GM18519 (cell line): ENCODE data around the gene NDC1.
A peak's percentile ranks its signal among the peaks of the same experiment; 100 is the strongest.
"Not testable (repeated sequence)": the region's sequence is repeated elsewhere in the genome, so short reads cannot be mapped to it uniquely, and the experiment has no call there.

ENCODE experiments used
- ATAC-seq: cut with Tn5 transposase; IDR thresholded peaks from one replicate; pipeline ENCODE4 v1.9.1; 2021; ENCODE audit warnings: mild to moderate bottlenecking, moderate library complexity; ENCODE audit not compliant: unreplicated experiment, low FRiP score

NDC1 gene

GRCh38 chr1:53769184-53769583, 68.9 kb downstream of the NDC1 start:
- ATAC-seq, result no peak

- ATAC-seq, result no peak
Measured at GRCh38 chr1:53766831-53767405, 71.2 kb downstream of the NDC1 start.

GRCh38 chr1:53766194-53766742, 71.8 kb downstream of the NDC1 start:
- ATAC-seq, result no peak

- ATAC-seq, result no peak
Measured at GRCh38 chr1:53765657-53766056, 72.4 kb downstream of the NDC1 start.

GRCh38 chr1:53763911-53764310, 74.2 kb downstream of the NDC1 start:
- no peak for ATAC-seq

- no peak for ATAC-seq
Measured at GRCh38 chr1:53763461-53763860, 74.6 kb downstream of the NDC1 start.

GRCh38 chr1:53760497-53760896, 77.6 kb downstream of the NDC1 start:
- not testable (repeated sequence) for ATAC-seq

GRCh38 chr1:53755874-53756273, 82.2 kb downstream of the NDC1 start:
- no peak for ATAC-seq

GRCh38 chr1:53754484-53755312, 83.4 kb downstream of the NDC1 start:
- no peak for ATAC-seq

GRCh38 chr1:53752281-53752680, 85.8 kb downstream of the NDC1 start:
- no peak for ATAC-seq

- no peak for ATAC-seq
Measured at GRCh38 chr1:53747841-53748240, 90.3 kb downstream of the NDC1 start.

GRCh38 chr1:53740621-53741105, 97.4 kb downstream of the NDC1 start:
- no peak for ATAC-seq

GRCh38 chr1:53739109-53739681, 98.9 kb downstream of the NDC1 start, which contains the start of gene GLIS1:
Gene GLIS1 (minus strand): TSS chr1:53739164. CDS start chr1:53738064, 1,100 bp downstream.
- peak; percentile 85 for ATAC-seq

- ATAC-seq, result peak; percentile 6
Measured at GRCh38 chr1:53738205-53739108, 99.6 kb downstream of the NDC1 start.

- no peak for ATAC-seq
Measured at GRCh38 chr1:53737648-53738204, 100.4 kb downstream of the NDC1 start.

- ATAC-seq, result no peak
Measured at GRCh38 chr1:53736290-53736689, 101.8 kb downstream of the NDC1 start.

- no peak for ATAC-seq
Measured at GRCh38 chr1:53735681-53736080, 102.4 kb downstream of the NDC1 start.

- no peak for ATAC-seq
Measured at GRCh38 chr1:53735261-53735660, 102.8 kb downstream of the NDC1 start.

GRCh38 chr1:53734650-53735211, 103.4 kb downstream of the NDC1 start:
- ATAC-seq, result no peak
